ENCODE measurements around the gene PRLR. TPM values are rescaled to one million over a fixed set of nuclear protein-coding genes. Genes with fewer than 3 reads are reported as not detected.

Gene PRLR
- total and polyA plus RNA-seq, 9 of the 15 experiments (the other 6 are each of a cell fraction or from before 2014, with no cell fraction given) = 0.02 TPM; not detected in 8

DNA sequence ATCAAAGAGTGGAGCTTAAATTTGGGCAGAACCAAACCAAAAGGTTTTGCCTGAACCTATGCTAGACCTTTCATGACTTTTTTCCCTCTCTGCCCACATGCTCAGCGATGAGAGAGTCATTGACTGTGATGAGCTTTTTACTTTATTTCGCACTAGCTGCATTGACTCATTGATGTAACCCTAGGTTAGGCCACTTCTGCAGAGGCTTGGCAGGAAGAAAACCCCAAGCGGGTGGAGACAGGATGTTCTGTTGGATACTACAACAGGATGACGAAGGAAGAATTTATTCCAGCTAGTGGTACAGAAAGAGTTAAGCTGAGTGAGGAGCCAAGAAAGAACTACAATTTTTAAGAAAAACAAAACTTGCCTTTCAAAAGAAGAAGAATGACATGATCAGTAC is 201.0 kb downstream of the PRLR start:
- H3K9me1 ChIP-seq (ENCODE audit: control insufficient read depth, insufficient read depth, low read length) = no peaks in the 10 kb centered on the region
- ATAC-seq (no peak), FAIRE-seq (no peak), DNase-seq (ENCODE audit: extremely low read depth in 1 of 4, low spot score in 3 of 4) (no peak)
- H3K9ac ChIP-seq (ENCODE audit: insufficient read depth in 1 of 2, low read depth in 2 of 2, low read length in 2 of 2) = no peak overlapping the region
- ChIA-PET POLR2A (interaction anchor here (0.8 to 1.6 kb wide), 2 partner anchors 12 to 31 kb away, joined by 3 to 4 read pairs; no protein-coding TSS in a partner anchor), CTCF (ENCODE audit: low intra/inter-chr PET ratio) (no interaction called here)
- H3K27me3 ChIP-seq (ENCODE audit: control insufficient read depth in 2 of 2, insufficient read depth in 2 of 2, low read length in 2 of 2) = peaks cover 9 to 27% of the 10 kb centered on the region in 2 experiments; a peak in 4 of 5 replicates
- no peaks in the 10 kb centered on the region for H4K20me1 ChIP-seq (replicated peaks; ENCODE audit: control insufficient read depth, insufficient read depth, low read length)
- H3K36me3 ChIP-seq (ENCODE audit: control insufficient read depth, insufficient read depth, low read length) = no peaks in the 10 kb centered on the region
- no peaks in the 10 kb centered on the region for H3K9me3 ChIP-seq (replicated peaks; ENCODE audit: control insufficient read depth, insufficient read depth, low read depth, low read length)
- BruUV-seq (replicated peaks) = no TSS peak
- no peak overlapping the region for H3K4me2 ChIP-seq (ENCODE audit: insufficient read depth, low read length)
- no peak overlapping the region for H3K4me3 ChIP-seq
- TF ChIP-seq NR1H2 (CRISPR knock-in tag; IDR thresholded peaks at IDR 0.05) = no peak
- 0% methylated on average over 4 of the region's 4 CpGs for WGBS (ENCODE audit: insufficient coverage, low coverage, missing lambda C conversion rate)
- no peaks in the 10 kb centered on the region for H3K79me2 ChIP-seq (ENCODE audit: control insufficient read depth, insufficient read depth, low read length)
- no peak overlapping the region for H3K27ac ChIP-seq (ENCODE audit: extremely low read depth, low read depth, low read length)
- intact Hi-C loops (cut with micrococcal nuclease) = no loop called here
- in situ Hi-C loops (cut with MboI) = no loop called here
- no peaks in the 10 kb centered on the region for H3K4me1 ChIP-seq (replicated peaks in 1 of 2; ENCODE audit: control insufficient read depth in 2 of 2, insufficient read depth in 2 of 2, low read length in 2 of 2)
- no peak overlapping the region for H2AFZ ChIP-seq (ENCODE audit: low read depth, low read length)

DNA sequence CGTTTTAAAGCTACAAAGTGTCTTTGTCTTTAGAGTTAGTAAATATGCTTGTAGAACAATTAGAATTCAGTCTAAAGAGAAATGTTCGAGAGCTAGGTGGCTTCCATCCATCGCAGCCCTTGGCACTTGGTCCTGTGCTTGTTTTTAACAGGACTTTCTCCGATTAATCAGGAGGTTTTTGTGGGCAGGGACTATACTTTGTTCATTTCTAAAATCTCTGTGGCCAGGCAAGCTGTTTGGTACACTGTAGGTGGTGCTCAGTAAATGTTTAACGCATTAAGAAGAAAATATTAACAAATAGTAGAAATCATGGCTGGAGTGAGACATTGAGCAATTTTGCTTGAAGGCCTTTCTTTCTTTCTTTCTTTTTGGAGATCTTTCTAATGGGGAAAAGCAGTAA is 203.3 kb downstream of the PRLR start:
- Histone ChIP-seq H3K9ac (ENCODE audit: insufficient read depth in 1 of 2, low read depth in 2 of 2, low read length in 2 of 2) (no peak overlapping the region), H3K4me2 (ENCODE audit: insufficient read depth, low read length) (no peak overlapping the region), H3K9me3 (replicated peaks; ENCODE audit: control insufficient read depth, insufficient read depth, low read depth, low read length) (no peaks in the 10 kb centered on the region), H3K79me2 (ENCODE audit: control insufficient read depth, insufficient read depth, low read length) (no peaks in the 10 kb centered on the region), H3K27me3 (ENCODE audit: control insufficient read depth in 2 of 2, insufficient read depth in 2 of 2, low read length in 2 of 2) (peaks cover 7 to 11% of the 10 kb centered on the region in 2 experiments; a peak in 4 of 5 replicates), H3K36me3 (ENCODE audit: control insufficient read depth, insufficient read depth, low read length) (no peaks in the 10 kb centered on the region), H2AFZ (ENCODE audit: low read depth, low read length) (no peak overlapping the region), H3K4me3 (no peak overlapping the region), H3K9me1 (ENCODE audit: control insufficient read depth, insufficient read depth, low read length) (no peaks in the 10 kb centered on the region), H4K20me1 (replicated peaks; ENCODE audit: control insufficient read depth, insufficient read depth, low read length) (no peaks in the 10 kb centered on the region), H3K4me1 (replicated peaks in 1 of 2; ENCODE audit: control insufficient read depth in 2 of 2, insufficient read depth in 2 of 2, low read length in 2 of 2) (no peaks in the 10 kb centered on the region), H3K27ac (ENCODE audit: extremely low read depth, low read depth, low read length) (no peak overlapping the region)
- ATAC-seq (no peak), DNase-seq (ENCODE audit: extremely low read depth in 1 of 4, low spot score in 3 of 4) (no peak), FAIRE-seq (no peak)
- WGBS (ENCODE audit: insufficient coverage, low coverage, missing lambda C conversion rate) = 0% methylated on average over 5 of the region's 5 CpGs
- intact Hi-C loops (cut with micrococcal nuclease) (no loop called here), in situ Hi-C loops (cut with MboI) (no loop called here)
- CTCF ChIA-PET (ENCODE audit: low intra/inter-chr PET ratio) = no interaction called here
- POLR2A ChIA-PET = no interaction called here
- no peak for TF ChIP-seq ZNF436 (CRISPR knock-in tag; IDR thresholded peaks at IDR 0.05)
- TF ChIP-seq, protein P1, sequence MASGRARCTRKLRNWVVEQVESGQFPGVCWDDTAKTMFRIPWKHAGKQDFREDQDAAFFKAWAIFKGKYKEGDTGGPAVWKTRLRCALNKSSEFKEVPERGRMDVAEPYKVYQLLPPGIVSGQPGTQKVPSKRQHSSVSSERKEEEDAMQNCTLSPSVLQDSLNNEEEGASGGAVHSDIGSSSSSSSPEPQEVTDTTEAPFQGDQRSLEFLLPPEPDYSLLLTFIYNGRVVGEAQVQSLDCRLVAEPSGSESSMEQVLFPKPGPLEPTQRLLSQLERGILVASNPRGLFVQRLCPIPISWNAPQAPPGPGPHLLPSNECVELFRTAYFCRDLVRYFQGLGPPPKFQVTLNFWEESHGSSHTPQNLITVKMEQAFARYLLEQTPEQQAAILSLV (tag; IDR thresholded peaks at IDR 0.05) = no peak
- no peak for TF ChIP-seq NEUROD1 (IDR thresholded peaks at IDR 0.05; ENCODE audit: borderline replicate concordance, low read depth, low read length, partially characterized antibody)
- no peak for TF ChIP-seq PTBP1 (IDR thresholded peaks at IDR 0.05; ENCODE audit: low read depth, low read length)
- no peak for TF ChIP-seq CTBP1 (IDR thresholded peaks at IDR 0.05; ENCODE audit: borderline replicate concordance)
- TF ChIP-seq ZNF696 (CRISPR knock-in tag; conservative IDR thresholded peaks at IDR 0.05) = no peak
- no peak for TF ChIP-seq POLR2A (conservative IDR thresholded peaks at IDR 0.05)
- no peak for TF ChIP-seq TAF7 (tag; IDR thresholded peaks at IDR 0.05)
- TF ChIP-seq, protein P2, sequence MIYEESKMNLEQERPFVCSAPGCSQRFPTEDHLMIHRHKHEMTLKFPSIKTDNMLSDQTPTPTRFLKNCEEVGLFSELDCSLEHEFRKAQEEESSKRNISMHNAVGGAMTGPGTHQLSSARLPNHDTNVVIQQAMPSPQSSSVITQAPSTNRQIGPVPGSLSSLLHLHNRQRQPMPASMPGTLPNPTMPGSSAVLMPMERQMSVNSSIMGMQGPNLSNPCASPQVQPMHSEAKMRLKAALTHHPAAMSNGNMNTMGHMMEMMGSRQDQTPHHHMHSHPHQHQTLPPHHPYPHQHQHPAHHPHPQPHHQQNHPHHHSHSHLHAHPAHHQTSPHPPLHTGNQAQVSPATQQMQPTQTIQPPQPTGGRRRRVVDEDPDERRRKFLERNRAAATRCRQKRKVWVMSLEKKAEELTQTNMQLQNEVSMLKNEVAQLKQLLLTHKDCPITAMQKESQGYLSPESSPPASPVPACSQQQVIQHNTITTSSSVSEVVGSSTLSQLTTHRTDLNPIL (CRISPR knock-in tag; IDR thresholded peaks at IDR 0.05) = no peak
- TF ChIP-seq POLR2AphosphoS2 (IDR thresholded peaks at IDR 0.05; ENCODE audit: low read length) = no peak
- TF ChIP-seq, protein P3, sequence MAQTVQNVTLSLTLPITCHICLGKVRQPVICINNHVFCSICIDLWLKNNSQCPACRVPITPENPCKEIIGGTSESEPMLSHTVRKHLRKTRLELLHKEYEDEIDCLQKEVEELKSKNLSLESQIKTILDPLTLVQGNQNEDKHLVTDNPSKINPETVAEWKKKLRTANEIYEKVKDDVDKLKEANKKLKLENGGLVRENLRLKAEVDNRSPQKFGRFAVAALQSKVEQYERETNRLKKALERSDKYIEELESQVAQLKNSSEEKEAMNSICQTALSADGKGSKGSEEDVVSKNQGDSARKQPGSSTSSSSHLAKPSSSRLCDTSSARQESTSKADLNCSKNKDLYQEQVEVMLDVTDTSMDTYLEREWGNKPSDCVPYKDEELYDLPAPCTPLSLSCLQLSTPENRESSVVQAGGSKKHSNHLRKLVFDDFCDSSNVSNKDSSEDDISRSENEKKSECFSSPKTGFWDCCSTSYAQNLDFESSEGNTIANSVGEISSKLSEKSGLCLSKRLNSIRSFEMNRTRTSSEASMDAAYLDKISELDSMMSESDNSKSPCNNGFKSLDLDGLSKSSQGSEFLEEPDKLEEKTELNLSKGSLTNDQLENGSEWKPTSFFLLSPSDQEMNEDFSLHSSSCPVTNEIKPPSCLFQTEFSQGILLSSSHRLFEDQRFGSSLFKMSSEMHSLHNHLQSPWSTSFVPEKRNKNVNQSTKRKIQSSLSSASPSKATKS (CRISPR knock-in tag; IDR thresholded peaks at IDR 0.05) = no peak
- no peak for TF ChIP-seq SP2 (IDR thresholded peaks at IDR 0.05; ENCODE audit: extremely low read depth, low read depth, low read length, poor library complexity, severe bottlenecking)
- no TSS peak for BruUV-seq (replicated peaks)

Data from K562 (cell line).